Muscle layer of colon (tissue), 2 donors: Measurements from ENCODE around the gene VPS36.
"Not testable (repeated sequence)": the region's sequence is repeated elsewhere in the genome, so short reads cannot be mapped to it uniquely, and the experiment has no call there.

ENCODE experiments used
- H3K27ac ChIP-seq: one replicate; pipeline ENCODE4 v1.7.0; 2013; ENCODE audit warnings: low read depth, mild to moderate bottlenecking, low read length, moderate library complexity
- H3K27me3 ChIP-seq, 2 donors: one replicate each; pipeline ENCODE4 v1.7.0; 2013; ENCODE audit warnings: low read length in 2 of 2, mild to moderate bottlenecking in 2 of 2; ENCODE audit not compliant: insufficient read depth in 2 of 2, control insufficient read depth in 1 of 2
- H3K36me3 ChIP-seq: one replicate; pipeline ENCODE4 v1.7.0; 2013; ENCODE audit warnings: mild to moderate bottlenecking, low read length; ENCODE audit not compliant: insufficient read depth
- H3K4me1 ChIP-seq: one replicate; pipeline ENCODE4 v1.7.0; 2013; ENCODE audit warnings: mild to moderate bottlenecking, low read length; ENCODE audit not compliant: insufficient read depth
- H3K4me3 ChIP-seq, 2 donors: one replicate each; pipeline ENCODE4 v1.7.0; 2013; ENCODE audit warnings: low read length in 2 of 2, low read depth in 1 of 2, mild to moderate bottlenecking in 1 of 2, moderate library complexity in 1 of 2
- H3K9ac ChIP-seq: one replicate; pipeline ENCODE4 v1.7.0; 2013; ENCODE audit warnings: low read length
- H3K9me3 ChIP-seq: one replicate; pipeline ENCODE4 v1.7.0; 2013; ENCODE audit warnings: mild to moderate bottlenecking, low read length
- donor health status: abdominal sarcoma.
- donor health status: Adenocarcinoma of cecum.

Gene VPS36

DNA sequence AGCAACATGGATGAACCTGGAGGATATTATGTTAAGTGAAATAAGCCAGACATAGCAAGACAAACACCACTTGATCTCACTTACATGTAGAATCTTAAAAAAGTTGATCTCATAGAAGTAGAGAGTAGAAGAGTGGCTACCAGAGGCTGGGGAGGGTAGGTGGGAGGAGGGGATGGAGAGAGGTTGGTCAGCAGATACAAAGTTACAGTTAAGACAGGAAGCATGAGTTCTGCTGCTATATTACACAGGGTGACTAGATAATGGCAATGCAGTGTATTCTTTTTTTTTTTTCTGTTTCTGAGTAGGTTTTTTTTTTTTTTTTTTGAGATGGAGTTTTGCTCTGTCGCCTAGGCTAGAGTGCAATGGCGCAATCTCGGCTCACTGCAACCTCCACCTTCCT lies 29.2 kb downstream of the VPS36 start:
- Histone ChIP-seq H3K4me3 (no peak overlapping the region), H3K9ac (no peak overlapping the region), H3K27me3 (no peaks in the 10 kb centered on the region), H3K4me1 (no peaks in the 10 kb centered on the region), H3K9me3 (no peaks in the 10 kb centered on the region), H3K27ac (no peak overlapping the region), H3K36me3 (peaks cover 61% of the 10 kb centered on the region)

DNA sequence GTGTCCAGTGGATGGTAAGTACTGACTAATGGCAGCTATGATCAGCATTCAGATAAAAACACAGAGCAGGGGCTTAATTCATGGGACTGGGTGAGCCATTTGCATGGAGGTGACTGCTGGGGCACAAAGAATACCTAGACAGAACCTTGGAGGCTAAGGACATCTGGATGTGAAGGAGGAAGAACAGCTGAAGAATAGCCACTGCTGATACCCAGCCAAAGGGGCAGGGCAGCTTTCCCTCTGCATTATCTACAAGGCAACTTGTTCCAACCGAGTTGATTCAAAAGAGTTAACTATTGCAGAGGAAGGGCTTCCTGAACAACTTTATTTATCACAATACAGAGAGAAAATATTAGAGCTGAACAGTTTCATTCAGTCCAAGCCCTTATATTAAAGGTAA lies 31.4 kb downstream of the VPS36 start:
- H3K27ac ChIP-seq: no peak overlapping the region
- no peaks in the 10 kb centered on the region for H3K27me3 ChIP-seq
- no peak overlapping the region for H3K9ac ChIP-seq
- H3K36me3 ChIP-seq: peaks cover 63% of the 10 kb centered on the region
- H3K4me3 ChIP-seq: no peak overlapping the region
- no peaks in the 10 kb centered on the region for H3K4me1 ChIP-seq
- H3K9me3 ChIP-seq: no peaks in the 10 kb centered on the region

- no peak overlapping the region for H3K4me3 ChIP-seq
- no peak overlapping the region for H3K27ac ChIP-seq
- H3K4me1 ChIP-seq: no peaks in the 10 kb centered on the region
- peaks cover 60% of the 10 kb centered on the region for H3K36me3 ChIP-seq
- no peak overlapping the region for H3K9ac ChIP-seq
- no peaks in the 10 kb centered on the region for H3K9me3 ChIP-seq
- H3K27me3 ChIP-seq: no peaks in the 10 kb centered on the region
These were observed 35.5 kb downstream of the VPS36 start for GRCh38 chr13:52414963-52415362.

GRCh38 chr13:52414051-52414450 lies 36.4 kb downstream of the VPS36 start:
- H3K4me3 ChIP-seq: no peak overlapping the region
- H3K36me3 ChIP-seq: peaks cover 52% of the 10 kb centered on the region
- H3K9me3 ChIP-seq: no peaks in the 10 kb centered on the region
- H3K9ac ChIP-seq: no peak overlapping the region
- no peaks in the 10 kb centered on the region for H3K4me1 ChIP-seq
- no peaks in the 10 kb centered on the region for H3K27me3 ChIP-seq
- no peak overlapping the region for H3K27ac ChIP-seq

DNA sequence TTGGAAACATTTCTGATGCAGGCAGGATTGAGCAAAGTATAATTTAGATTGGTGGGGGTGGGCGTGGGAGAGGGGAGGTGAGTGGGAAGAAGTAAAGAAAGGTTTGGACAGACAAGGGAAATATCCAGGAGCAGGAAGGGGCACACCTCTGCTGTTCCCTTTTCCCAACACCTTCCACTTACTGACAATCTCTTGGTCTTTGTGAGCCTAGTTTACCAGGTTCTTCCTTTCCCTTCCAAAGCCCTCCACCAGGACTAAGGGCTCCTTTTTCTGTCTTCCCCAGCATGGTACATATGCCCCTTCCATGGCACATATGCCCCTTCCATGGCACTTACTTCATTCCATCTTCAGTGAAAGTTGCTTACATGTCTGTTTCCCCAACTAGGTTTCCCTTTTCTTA lies 38.3 kb downstream of the VPS36 start:
- Histone ChIP-seq H3K4me1 (no peaks in the 10 kb centered on the region), H3K9me3 (no peaks in the 10 kb centered on the region), H3K27me3 (no peaks in the 10 kb centered on the region), H3K27ac (no peak overlapping the region), H3K9ac (no peak overlapping the region), H3K36me3 (peaks cover 42% of the 10 kb centered on the region), H3K4me3 (no peak overlapping the region)

DNA sequence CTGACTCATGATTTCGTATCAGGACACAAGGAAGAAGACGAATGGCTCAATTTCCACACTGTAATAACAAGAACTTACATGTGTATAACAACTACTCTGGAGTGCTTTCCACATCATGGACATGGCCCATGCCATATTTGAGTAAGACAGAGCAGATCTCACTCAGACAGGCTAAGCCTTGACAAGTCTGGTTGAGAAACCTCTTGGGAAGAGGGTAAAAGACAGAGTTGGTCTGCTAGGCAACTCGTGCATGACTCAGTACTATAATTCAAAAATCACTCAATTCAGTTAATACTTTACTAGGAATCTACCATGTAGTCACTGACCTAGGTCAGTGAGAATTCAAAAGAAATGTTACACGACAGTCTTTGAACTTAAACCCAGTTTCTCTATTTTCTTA lies 38.8 kb downstream of the VPS36 start:
- Histone ChIP-seq H3K36me3 (peaks cover 37% of the 10 kb centered on the region), H3K4me1 (no peaks in the 10 kb centered on the region), H3K9me3 (no peaks in the 10 kb centered on the region), H3K4me3 (no peak overlapping the region), H3K9ac (no peak overlapping the region), H3K27me3 (no peaks in the 10 kb centered on the region), H3K27ac (no peak overlapping the region)

GRCh38 chr13:52408071-52408658 lies 42.3 kb downstream of the VPS36 start:
- Histone ChIP-seq H3K27me3 (peaks cover 5 to 14% of the 10 kb centered on the region in 2 donors), H3K36me3 (peaks cover 11% of the 10 kb centered on the region)
- not testable (repeated sequence) for H3K9ac ChIP-seq, H3K27ac ChIP-seq, H3K4me1 ChIP-seq, H3K9me3 ChIP-seq, H3K4me3 ChIP-seq

- H3K9me3 ChIP-seq, H3K36me3 ChIP-seq: not testable (repeated sequence)
These were observed 43.0 kb downstream of the VPS36 start for GRCh38 chr13:52407436-52407835.

DNA sequence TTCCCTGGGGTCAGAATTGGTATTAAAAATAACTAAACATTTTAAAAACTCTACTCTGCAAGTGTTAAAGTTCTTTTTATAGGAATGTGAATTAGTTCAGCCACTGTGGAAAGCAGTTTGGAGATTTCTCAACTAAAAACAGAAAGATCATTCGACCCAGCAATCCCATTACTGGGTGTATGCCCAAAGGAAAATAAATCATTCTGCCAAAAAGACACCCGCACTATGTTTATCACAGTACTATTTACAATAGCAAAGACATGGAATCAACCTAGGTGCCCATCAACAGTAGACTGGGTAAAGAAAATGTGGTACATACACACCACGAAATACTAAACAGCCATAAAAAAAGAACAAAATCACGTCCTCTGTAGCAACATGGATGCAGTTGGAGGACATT lies 43.8 kb downstream of the VPS36 start:
- no peak overlapping the region for H3K9ac ChIP-seq
- no peaks in the 10 kb centered on the region for H3K36me3 ChIP-seq
- no peaks in the 10 kb centered on the region for H3K9me3 ChIP-seq
- H3K27me3 ChIP-seq: peaks cover 5 to 14% of the 10 kb centered on the region in 2 donors
- H3K27ac ChIP-seq: no peak overlapping the region
- H3K4me3 ChIP-seq: no peak overlapping the region
- peaks cover 4% of the 10 kb centered on the region for H3K4me1 ChIP-seq

More at GRCh38 chr13:52407436-52407835, 43.0 kb downstream of the VPS36 start:
- not testable (repeated sequence) for H3K4me1 ChIP-seq, H3K27ac ChIP-seq, H3K4me3 ChIP-seq, H3K9ac ChIP-seq
- H3K27me3 ChIP-seq: peaks cover 5 to 14% of the 10 kb centered on the region in 2 donors

DNA sequence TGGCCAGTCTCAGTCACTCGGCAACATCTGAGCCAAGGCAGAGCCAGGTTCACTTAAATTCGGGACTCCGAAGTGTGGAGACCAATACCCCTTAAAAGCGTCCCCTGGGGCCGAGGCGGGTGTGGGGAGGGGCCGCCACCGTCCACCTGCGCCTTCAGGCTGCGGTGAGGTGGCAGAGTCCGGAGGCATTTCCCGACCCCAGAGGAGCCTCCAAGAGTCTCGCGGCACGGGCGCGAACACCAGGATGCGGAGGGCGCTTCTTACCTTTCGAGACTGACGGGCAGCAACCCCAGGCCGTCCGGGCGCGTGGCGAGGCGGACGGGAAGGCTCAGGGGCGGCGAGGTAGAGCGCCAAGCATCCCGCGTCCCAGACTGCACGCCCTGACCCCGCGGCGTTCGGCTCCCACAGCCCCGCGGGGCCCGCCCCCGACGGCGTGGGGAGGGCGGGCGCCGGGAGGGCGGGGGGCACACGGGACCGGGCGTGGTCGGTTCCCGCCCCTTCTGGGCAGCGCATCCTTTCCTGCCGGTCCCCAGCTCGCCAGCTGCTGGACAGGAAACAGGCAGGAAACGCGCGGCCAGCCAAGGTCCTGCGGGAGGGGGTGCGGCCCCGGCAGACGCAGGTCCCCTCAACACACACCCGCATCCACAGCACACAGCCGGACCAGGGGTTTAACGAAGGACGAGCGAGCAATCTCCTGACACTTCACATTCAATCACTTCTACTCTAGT lies 44.5 kb downstream of the VPS36 start, which contains the start of gene THSD1:
TSS of gene THSD1 (minus strand) at position 406 of the 728 bp plus-strand sequence. CDS start 3,572 bp downstream, outside the sequence.
- H3K36me3 ChIP-seq: no peaks in the 10 kb centered on the region
- no peak within 1 kb of the TSS for H3K9ac ChIP-seq
- H3K27me3 ChIP-seq: peaks cover 5 to 14% of the 10 kb centered on the region in 2 donors
- no peaks in the 10 kb centered on the region for H3K9me3 ChIP-seq
- peak within 1 kb of the TSS; percentile 37 to 43 for H3K4me3 ChIP-seq
- H3K27ac ChIP-seq: no peak within 1 kb of the TSS
- peaks cover 4% of the 10 kb centered on the region for H3K4me1 ChIP-seq

DNA sequence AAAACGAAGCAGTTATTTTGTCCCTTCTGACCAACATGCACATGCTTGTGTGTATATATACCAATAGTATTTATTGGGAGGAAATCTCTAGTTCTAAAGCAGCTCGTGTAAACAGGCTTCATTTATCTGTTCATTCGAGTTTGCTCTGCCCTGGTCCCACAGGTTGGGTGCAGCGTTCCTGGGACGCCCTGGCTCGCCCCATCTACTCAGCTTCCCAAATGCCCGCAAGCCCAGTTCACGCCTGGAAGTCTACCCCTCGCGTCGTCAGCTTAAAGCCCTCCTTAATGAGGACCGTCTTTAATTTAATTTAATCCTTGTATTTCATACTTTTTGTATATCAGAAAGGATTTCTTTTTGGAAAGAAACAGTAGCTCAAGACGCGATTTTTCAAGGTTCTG lies 45.1 kb downstream of the VPS36 start:
- H3K9ac ChIP-seq: no peak overlapping the region
- no peaks in the 10 kb centered on the region for H3K9me3 ChIP-seq
- H3K36me3 ChIP-seq: no peaks in the 10 kb centered on the region
- H3K27ac ChIP-seq: no peak overlapping the region
- H3K4me3 ChIP-seq: peak overlapping the region; percentile 37 to 43
- peaks cover 5 to 14% of the 10 kb centered on the region in 2 donors for H3K27me3 ChIP-seq
- H3K4me1 ChIP-seq: peaks cover 4% of the 10 kb centered on the region

GRCh38 chr13:52399708-52400107 lies 50.7 kb downstream of the VPS36 start:
- H3K4me1 ChIP-seq: no peaks in the 10 kb centered on the region
- H3K27ac ChIP-seq: no peak overlapping the region

More at GRCh38 chr13:52399708-52400107, 50.7 kb downstream of the VPS36 start:
- H3K9me3 ChIP-seq: no peaks in the 10 kb centered on the region
- no peak overlapping the region for H3K4me3 ChIP-seq
- no peak overlapping the region for H3K9ac ChIP-seq
- H3K27me3 ChIP-seq: no peaks in the 10 kb centered on the region
- no peaks in the 10 kb centered on the region for H3K36me3 ChIP-seq
